GM19193 (cell line): ENCODE measurements around the gene SEMA4B.

Source experiments
- POLR2A ChIP-seq: IDR thresholded peaks from 4 replicates; pipeline ENCODE4 v1.6.1; 2011; ENCODE audit not compliant: insufficient read depth, insufficient read length; ENCODE audit errors: extremely low read depth

Gene SEMA4B

DNA sequence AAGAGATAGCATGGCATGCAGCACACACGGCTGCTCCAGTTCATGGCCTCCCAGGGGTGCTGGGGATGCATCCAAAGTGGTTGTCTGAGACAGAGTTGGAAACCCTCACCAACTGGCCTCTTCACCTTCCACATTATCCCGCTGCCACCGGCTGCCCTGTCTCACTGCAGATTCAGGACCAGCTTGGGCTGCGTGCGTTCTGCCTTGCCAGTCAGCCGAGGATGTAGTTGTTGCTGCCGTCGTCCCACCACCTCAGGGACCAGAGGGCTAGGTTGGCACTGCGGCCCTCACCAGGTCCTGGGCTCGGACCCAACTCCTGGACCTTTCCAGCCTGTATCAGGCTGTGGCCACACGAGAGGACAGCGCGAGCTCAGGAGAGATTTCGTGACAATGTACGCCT, 27.8 kb downstream of the SEMA4B start:
- TF ChIP-seq POLR2A = no peak

- TF ChIP-seq POLR2A = peak; percentile 20
These were observed 29.0 kb downstream of the SEMA4B start for GRCh38 chr15:90230071-90230494.

DNA sequence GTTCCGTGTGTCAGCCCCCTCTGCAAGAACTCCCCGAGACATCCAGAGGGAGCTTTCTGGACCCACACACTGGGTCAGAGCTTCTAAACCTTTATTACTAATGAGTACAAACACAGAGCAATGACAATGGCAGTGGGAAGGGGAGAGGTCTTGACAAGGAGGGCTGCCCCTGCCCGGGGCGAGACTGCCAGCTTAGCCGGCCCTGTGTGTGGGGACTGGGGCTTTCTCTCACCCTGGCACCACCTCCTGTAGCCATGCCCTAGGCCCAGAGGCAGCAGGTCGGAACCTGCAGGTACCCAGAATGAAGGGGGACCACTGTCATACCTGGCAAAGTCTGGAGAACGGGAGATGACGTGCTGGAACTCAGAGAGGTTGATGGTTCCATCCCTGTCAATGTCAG, 29.5 kb downstream of the SEMA4B start:
- TF ChIP-seq POLR2A = no peak

- TF ChIP-seq POLR2A = no peak
These were observed 30.2 kb downstream of the SEMA4B start for GRCh38 chr15:90231028-90232017.

GRCh38 chr15:90232196-90232595, 31.1 kb downstream of the SEMA4B start:
- no peak for TF ChIP-seq POLR2A

DNA sequence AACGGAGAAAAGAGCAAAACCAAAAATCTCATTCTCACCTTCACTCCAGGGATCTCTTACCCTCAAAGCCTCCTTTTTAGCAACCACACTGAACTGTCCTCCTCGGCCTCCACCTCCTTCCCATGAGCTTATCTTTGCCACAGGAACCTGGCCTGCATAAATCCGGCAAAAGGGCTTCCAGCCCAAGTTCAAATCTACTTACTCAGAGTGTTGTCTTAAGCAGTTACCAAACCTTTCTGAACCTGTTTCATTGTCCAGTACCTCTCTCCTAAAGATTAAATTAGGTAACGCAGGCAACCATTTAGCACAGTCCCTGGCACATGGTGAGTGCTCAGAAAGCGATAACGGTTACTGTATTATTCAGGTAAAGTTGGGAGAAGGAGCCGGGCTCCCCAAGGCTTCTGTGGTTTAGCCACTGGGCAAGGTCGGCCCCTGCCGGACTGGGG, 31.8 kb downstream of the SEMA4B start:
- no peak for TF ChIP-seq POLR2A

GRCh38 chr15:90233387-90234095, 32.4 kb downstream of the SEMA4B start, which contains the start of gene CIB1:
TSS of gene CIB1 (minus strand) at chr15:90233941. CDS start at chr15:90233885, 56 bp downstream.
- peak; percentile 62 for TF ChIP-seq POLR2A

DNA sequence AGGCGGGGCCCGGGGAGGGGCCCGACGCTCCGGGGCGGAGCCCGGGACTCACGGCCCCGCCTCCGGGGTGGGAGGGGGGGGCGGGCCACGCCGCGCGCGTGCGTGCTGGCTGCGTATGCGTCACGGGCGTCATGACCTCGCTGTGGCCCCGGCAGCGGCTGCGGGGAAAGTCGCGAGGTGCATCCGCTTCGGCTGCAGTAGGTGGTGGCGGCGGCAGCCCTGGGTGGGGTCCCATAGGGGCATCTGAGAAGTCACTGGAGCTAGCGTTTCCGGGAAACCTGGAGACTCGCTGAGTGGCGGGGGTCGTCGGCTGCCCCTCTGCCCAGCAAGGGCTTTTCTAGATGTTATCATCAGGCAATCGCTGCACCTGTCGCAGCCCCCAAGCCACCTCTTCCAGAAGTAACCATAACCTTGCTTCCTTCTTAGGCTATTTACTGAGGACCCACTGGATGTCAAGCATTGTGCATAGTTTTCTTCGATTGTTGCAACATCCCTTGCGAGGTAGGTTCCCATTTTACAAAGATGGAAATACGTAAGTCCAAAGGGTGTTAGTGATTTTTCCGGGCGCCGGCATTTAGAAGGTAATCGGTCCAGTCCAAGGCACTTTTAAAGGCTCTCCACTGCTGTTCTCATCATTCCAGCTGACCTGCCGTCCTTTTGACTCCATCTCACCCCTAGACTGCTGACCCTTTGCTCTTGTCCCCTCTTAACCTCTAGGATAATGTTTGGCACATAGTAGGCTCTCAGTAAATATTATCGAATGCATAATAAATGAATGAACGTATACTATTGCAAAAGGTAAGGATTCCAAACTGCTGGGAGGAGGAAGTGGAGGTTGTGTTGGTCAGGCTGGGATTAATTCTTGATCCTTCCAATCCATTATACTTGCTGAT, 33.2 kb downstream of the SEMA4B start, which contains the start of gene GDPGP1:
GDPGP1 (plus strand) TSS at position 114 of the 893 bp plus-strand sequence. CDS start 6,700 bp downstream, outside the sequence.
- TF ChIP-seq POLR2A = peak; percentile 90

DNA sequence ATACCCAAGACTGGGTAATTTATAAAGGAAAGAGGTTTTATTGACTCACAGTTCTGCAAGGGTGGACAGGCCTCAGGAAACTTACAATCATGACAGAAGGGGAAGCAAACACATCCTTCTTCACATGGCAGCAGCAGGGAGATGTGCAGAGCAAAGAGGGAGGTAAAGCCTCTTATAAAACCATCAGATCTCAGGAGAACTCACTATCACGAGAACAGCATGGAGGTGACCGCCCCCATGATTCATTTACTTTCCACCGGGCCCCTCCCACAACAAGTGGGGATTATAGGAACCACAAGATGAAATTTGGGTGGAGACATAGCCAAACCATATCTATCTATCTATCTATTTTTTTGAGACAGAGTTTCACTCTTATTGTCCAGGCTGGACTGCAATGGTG, 38.2 kb downstream of the SEMA4B start:
- no peak for TF ChIP-seq POLR2A

- TF ChIP-seq POLR2A = no peak
These were observed 39.7 kb downstream of the SEMA4B start for GRCh38 chr15:90240856-90241255.

GRCh38 chr15:90241343-90242192, 40.4 kb downstream of the SEMA4B start:
- TF ChIP-seq POLR2A = no peak

- no peak for TF ChIP-seq POLR2A
These were observed 43.0 kb downstream of the SEMA4B start for GRCh38 chr15:90243943-90244639.

DNA sequence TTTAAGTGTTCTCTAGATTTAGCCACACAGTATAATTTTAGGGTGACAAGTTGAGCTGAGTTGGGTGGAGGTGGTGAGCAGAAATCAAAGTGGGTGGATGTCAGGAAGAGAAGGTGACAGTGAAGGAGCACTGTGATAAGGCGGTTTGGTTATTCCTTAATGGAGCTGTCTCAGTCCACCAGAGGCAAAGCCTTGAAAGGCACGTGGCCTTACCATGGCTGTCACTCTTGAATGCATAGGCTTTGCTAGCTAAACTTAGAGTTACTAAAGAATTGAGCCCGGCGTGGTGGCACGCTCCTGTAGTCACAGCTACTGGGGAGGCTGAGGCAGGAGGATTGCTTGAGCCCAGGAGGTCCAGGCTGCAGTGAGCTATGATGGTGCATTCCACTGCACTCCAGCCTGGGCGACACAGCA, 47.7 kb downstream of the SEMA4B start:
- TF ChIP-seq POLR2A = no peak
